WTC11 (cell line): Measurements from ENCODE around the gene NTSR1.

Source experiments
- PRRX2 ChIP-seq: fragments of 250-450 bp; sonication (Bioruptor Pico); IDR thresholded peaks from 2 replicates; pipeline ENCODE4 v1.8.0; 2021; ENCODE audit warnings: mild to moderate bottlenecking
- TF ChIP-seq, protein P1 (sequence below): fragments of 200-600 bp; IDR thresholded peaks from 2 replicates; pipeline ENCODE4 v1.8.0; 2022; ENCODE audit warnings: antibody characterized with exemption
- TF ChIP-seq, protein P2 (sequence below): sonication (generic); formaldehyde crosslinking; IDR thresholded peaks from 2 replicates; pipeline ENCODE4 v1.8.1; 2022; ENCODE audit warnings: missing genetic modification reagents, borderline replicate concordance

DNA sequence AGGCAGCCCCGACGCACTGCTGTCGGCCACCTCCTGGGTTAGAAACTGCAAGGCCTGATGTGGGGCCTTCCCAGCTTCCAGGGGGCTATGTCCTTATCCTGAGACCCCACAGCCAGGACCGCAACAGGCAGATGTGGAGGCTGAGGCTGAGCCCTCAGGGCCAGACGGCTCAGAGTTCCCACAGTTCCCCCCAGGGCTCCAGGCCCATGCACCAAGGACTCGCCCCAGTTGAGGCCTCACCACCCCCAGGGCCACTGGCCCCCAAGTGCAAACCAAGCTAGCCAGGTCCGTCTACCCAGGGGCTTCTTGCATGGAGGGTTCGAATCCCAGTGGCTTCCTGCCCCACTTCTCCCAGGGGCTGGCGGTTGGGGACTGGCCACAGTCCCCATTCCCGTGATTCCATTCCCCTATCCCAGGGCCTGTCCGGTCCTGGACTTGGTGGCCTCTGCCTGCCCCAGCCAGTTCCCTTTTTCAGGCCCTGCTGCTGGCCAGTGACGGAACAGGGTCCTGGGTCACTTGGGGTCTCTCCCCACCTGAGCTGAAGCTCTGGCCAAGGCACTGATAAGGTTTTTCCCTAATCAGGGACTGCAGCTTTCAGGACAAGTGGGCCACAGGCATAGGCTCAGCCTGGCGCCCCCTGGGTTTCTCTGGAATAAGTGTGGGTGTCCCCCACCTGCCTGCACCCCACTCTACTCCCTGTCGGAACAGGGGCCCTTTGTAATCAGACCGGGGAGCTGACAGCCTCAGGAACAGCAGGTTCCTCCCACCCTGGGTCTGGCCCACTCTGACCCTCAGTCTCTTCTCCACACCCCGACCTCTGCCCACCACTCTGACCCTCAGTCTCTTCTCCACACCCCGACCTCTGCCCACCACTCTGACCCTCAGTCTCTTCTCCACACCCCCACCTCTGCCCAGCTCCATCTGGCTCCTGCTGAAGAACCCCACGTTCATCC lies 44.3 kb upstream of the NTSR1 start:
- TF ChIP-seq, protein P1, sequence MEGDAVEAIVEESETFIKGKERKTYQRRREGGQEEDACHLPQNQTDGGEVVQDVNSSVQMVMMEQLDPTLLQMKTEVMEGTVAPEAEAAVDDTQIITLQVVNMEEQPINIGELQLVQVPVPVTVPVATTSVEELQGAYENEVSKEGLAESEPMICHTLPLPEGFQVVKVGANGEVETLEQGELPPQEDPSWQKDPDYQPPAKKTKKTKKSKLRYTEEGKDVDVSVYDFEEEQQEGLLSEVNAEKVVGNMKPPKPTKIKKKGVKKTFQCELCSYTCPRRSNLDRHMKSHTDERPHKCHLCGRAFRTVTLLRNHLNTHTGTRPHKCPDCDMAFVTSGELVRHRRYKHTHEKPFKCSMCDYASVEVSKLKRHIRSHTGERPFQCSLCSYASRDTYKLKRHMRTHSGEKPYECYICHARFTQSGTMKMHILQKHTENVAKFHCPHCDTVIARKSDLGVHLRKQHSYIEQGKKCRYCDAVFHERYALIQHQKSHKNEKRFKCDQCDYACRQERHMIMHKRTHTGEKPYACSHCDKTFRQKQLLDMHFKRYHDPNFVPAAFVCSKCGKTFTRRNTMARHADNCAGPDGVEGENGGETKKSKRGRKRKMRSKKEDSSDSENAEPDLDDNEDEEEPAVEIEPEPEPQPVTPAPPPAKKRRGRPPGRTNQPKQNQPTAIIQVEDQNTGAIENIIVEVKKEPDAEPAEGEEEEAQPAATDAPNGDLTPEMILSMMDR: no peak
- no peak for TF ChIP-seq PRRX2
- TF ChIP-seq, protein P2, sequence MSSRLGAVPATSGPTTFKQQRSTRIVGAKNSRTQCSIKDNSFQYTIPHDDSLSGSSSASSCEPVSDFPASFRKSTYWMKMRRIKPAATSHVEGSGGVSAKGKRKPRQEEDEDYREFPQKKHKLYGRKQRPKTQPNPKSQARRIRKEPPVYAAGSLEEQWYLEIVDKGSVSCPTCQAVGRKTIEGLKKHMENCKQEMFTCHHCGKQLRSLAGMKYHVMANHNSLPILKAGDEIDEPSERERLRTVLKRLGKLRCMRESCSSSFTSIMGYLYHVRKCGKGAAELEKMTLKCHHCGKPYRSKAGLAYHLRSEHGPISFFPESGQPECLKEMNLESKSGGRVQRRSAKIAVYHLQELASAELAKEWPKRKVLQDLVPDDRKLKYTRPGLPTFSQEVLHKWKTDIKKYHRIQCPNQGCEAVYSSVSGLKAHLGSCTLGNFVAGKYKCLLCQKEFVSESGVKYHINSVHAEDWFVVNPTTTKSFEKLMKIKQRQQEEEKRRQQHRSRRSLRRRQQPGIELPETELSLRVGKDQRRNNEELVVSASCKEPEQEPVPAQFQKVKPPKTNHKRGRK (CRISPR knock-in tag): no peak
